ENCODE data around the gene SLC12A9. TPM values are rescaled to one million over a fixed set of nuclear protein-coding genes. Genes with fewer than 3 reads are reported as not detected.
"Not testable (repeated sequence)": the region's sequence is repeated elsewhere in the genome, so short reads cannot be mapped to it uniquely, and the experiment has no call there.

The SLC12A9 gene
- total RNA-seq, 1 experiment from 2014 or later, result 23.8 TPM

- BruUV-seq (replicated peaks), result no TSS peak
- Histone ChIP-seq H3K27me3 (replicated peaks; ENCODE audit: insufficient read depth, low read depth, low read length, poor library complexity) (no peaks in the 10 kb centered on the region), H3K4me1 (ENCODE audit: insufficient read depth, low read length, poor library complexity, severe bottlenecking) (peaks cover 6% of the 10 kb centered on the region), H3K27ac (ENCODE audit: low read depth, low read length, poor library complexity, severe bottlenecking) (no peak overlapping the region), H3K4me3 (ENCODE audit: low read depth, low read length, poor library complexity, severe bottlenecking) (no peak overlapping the region), H3K9me3 (ENCODE audit: low read depth, low read length, poor library complexity, severe bottlenecking) (no peaks in the 10 kb centered on the region), H3K36me3 (ENCODE audit: insufficient read depth, low read length, poor library complexity, severe bottlenecking) (peaks cover 88% of the 10 kb centered on the region)
- intact Hi-C loops (cut with micrococcal nuclease; ENCODE audit: unreplicated experiment), result no loop called here
- ChIA-PET POLR2A (ENCODE audit: low non-redundant PET) (interaction anchor here (0.6 kb wide), 1 partner anchor 14 kb away, joined by 3 read pairs; no protein-coding TSS in a partner anchor), CTCF (no interaction called here)
- no peak for TF ChIP-seq EZH2 (IDR thresholded peaks at IDR 0.05; ENCODE audit: borderline replicate concordance, low read depth, low read length, poor library complexity, severe bottlenecking)
- TF ChIP-seq CTCF (conservative IDR thresholded peaks at IDR 0.05; ENCODE audit: low read depth, low read length), result no peak
- DNase-seq (ENCODE audit: low spot score), result no peak
Observed at GRCh38 chr7:100808354-100808875, 44.1 kb upstream of the SLC12A9 start.

- no TSS peak for BruUV-seq (replicated peaks)
- TF ChIP-seq CTCF (conservative IDR thresholded peaks at IDR 0.05; ENCODE audit: low read depth, low read length) (no peak), EZH2 (IDR thresholded peaks at IDR 0.05; ENCODE audit: borderline replicate concordance, low read depth, low read length, poor library complexity, severe bottlenecking) (no peak)
- H3K9me3 ChIP-seq (ENCODE audit: low read depth, low read length, poor library complexity, severe bottlenecking), result no peaks in the 10 kb centered on the region
- H3K27ac ChIP-seq (ENCODE audit: low read depth, low read length, poor library complexity, severe bottlenecking), result no peak overlapping the region
- ChIA-PET POLR2A (ENCODE audit: low non-redundant PET) (no interaction called here), CTCF (no interaction called here)
- H3K4me3 ChIP-seq (ENCODE audit: low read depth, low read length, poor library complexity, severe bottlenecking), result no peak overlapping the region
- intact Hi-C loops (cut with micrococcal nuclease; ENCODE audit: unreplicated experiment), result no loop called here
- no peaks in the 10 kb centered on the region for H3K27me3 ChIP-seq (replicated peaks; ENCODE audit: insufficient read depth, low read depth, low read length, poor library complexity)
- H3K36me3 ChIP-seq (ENCODE audit: insufficient read depth, low read length, poor library complexity, severe bottlenecking), result peaks cover 93% of the 10 kb centered on the region
- H3K4me1 ChIP-seq (ENCODE audit: insufficient read depth, low read length, poor library complexity, severe bottlenecking), result no peaks in the 10 kb centered on the region
- no peak for DNase-seq (ENCODE audit: low spot score)
Observed at GRCh38 chr7:100811480-100811879, 41.0 kb upstream of the SLC12A9 start.

- ChIA-PET POLR2A (ENCODE audit: low non-redundant PET) (no interaction called here), CTCF (no interaction called here)
- BruUV-seq (replicated peaks), result no TSS peak
- no peaks in the 10 kb centered on the region for H3K4me1 ChIP-seq (ENCODE audit: insufficient read depth, low read length, poor library complexity, severe bottlenecking)
- H3K4me3 ChIP-seq (ENCODE audit: low read depth, low read length, poor library complexity, severe bottlenecking), result no peak overlapping the region
- H3K27me3 ChIP-seq (replicated peaks; ENCODE audit: insufficient read depth, low read depth, low read length, poor library complexity), result no peaks in the 10 kb centered on the region
- intact Hi-C loops (cut with micrococcal nuclease; ENCODE audit: unreplicated experiment), result no loop called here
- no peak for DNase-seq (ENCODE audit: low spot score)
- H3K9me3 ChIP-seq (ENCODE audit: low read depth, low read length, poor library complexity, severe bottlenecking), result no peaks in the 10 kb centered on the region
- no peak for TF ChIP-seq CTCF (conservative IDR thresholded peaks at IDR 0.05; ENCODE audit: low read depth, low read length)
- TF ChIP-seq EZH2 (IDR thresholded peaks at IDR 0.05; ENCODE audit: borderline replicate concordance, low read depth, low read length, poor library complexity, severe bottlenecking), result no peak
- H3K27ac ChIP-seq (ENCODE audit: low read depth, low read length, poor library complexity, severe bottlenecking), result no peak overlapping the region
- peaks cover 93% of the 10 kb centered on the region for H3K36me3 ChIP-seq (ENCODE audit: insufficient read depth, low read length, poor library complexity, severe bottlenecking)
Observed at GRCh38 chr7:100812729-100813128, 39.8 kb upstream of the SLC12A9 start.

GRCh38 chr7:100816515-100816914, 36.0 kb upstream of the SLC12A9 start:
- H3K9me3 ChIP-seq (ENCODE audit: low read depth, low read length, poor library complexity, severe bottlenecking); H3K27ac ChIP-seq (ENCODE audit: low read depth, low read length, poor library complexity, severe bottlenecking); POLR2A ChIA-PET (ENCODE audit: low non-redundant PET); H3K4me3 ChIP-seq (ENCODE audit: low read depth, low read length, poor library complexity, severe bottlenecking); H3K4me1 ChIP-seq (ENCODE audit: insufficient read depth, low read length, poor library complexity, severe bottlenecking); CTCF ChIA-PET; H3K27me3 ChIP-seq (replicated peaks; ENCODE audit: insufficient read depth, low read depth, low read length, poor library complexity); DNase-seq (ENCODE audit: low spot score); intact Hi-C loops (cut with micrococcal nuclease; ENCODE audit: unreplicated experiment); BruUV-seq (replicated peaks): not testable (repeated sequence)
- H3K36me3 ChIP-seq (ENCODE audit: insufficient read depth, low read length, poor library complexity, severe bottlenecking), result peaks cover 87% of the 10 kb centered on the region

All from A673 (cell line).